Panc1 (cell line): ENCODE data around the gene RASIP1. TPM values are rescaled to one million over a fixed set of nuclear protein-coding genes. Genes with fewer than 3 reads are reported as not detected.

Source experiments
- ATAC-seq: fragments of 200-7000 bp; cut with Tn5 transposase; 2 replicates; pipeline ENCODE4 v1.9.1; 2020; ENCODE audit warnings: mild to moderate bottlenecking, moderate library complexity
- BruUV-seq: library from RNA; stranded (reverse); fragments of 400-500 nt; replicated peaks from 2 replicates; lab custom pipeline; 2021; lab: Mats Ljungman, UMichigan
- CTCF ChIA-PET: fragments of 300-600 bp; sonication (Branson Sonifier 250); formaldehyde crosslinking; loops from one replicate; lab custom pipeline; 2022; ENCODE audit warnings: antibody characterized with exemption; lab: Charles Lee
- POLR2A ChIA-PET: fragments of 300-600 bp; sonication (Branson Sonifier 250); formaldehyde crosslinking; loops from one replicate; lab custom pipeline; 2022; ENCODE audit warnings: antibody characterized with exemption; lab: Charles Lee
- DNase-seq: peaks from one replicate; pipeline ENCODE4 v3.0.0-alpha.2; 2010; ENCODE audit warnings: low read depth, low spot score
- H3K27ac ChIP-seq: 2 replicates; pipeline ENCODE4 v1.5.1; 2011; ENCODE audit warnings: mild to moderate bottlenecking, low read length, inconsistent platforms
- H3K27me3 ChIP-seq: fragments of 200-500 bp; sonication (Bioruptor generic); 2 replicates; pipeline ENCODE4 v1.6.0; 2014; ENCODE audit warnings: low read length, inconsistent platforms; ENCODE audit not compliant: control insufficient read depth, insufficient read depth
- H3K36me3 ChIP-seq: fragments of 200-500 bp; sonication (Bioruptor generic); 2 replicates; pipeline ENCODE4 v1.5.1; 2014; ENCODE audit warnings: inconsistent platforms, mild to moderate bottlenecking, low read length, moderate library complexity; ENCODE audit not compliant: control insufficient read depth, insufficient read depth
- H3K4me1 ChIP-seq: 2 replicates; pipeline ENCODE4 v1.5.1; 2011; ENCODE audit warnings: inconsistent platforms, mild to moderate bottlenecking, low read length, moderate library complexity; ENCODE audit not compliant: control insufficient read depth, insufficient read depth
- H3K4me3 ChIP-seq, 2 experiments: 2 replicates each; pipeline ENCODE4 v1.5.1; 2011 to 2012; ENCODE audit warnings: low read depth in 2 of 2, low read length in 2 of 2, mild to moderate bottlenecking in 2 of 2, inconsistent platforms in 1 of 2, moderate library complexity in 1 of 2
- H3K9me3 ChIP-seq: fragments of 200-500 bp; sonication (Bioruptor generic); 2 replicates; pipeline ENCODE4 v1.5.1; 2014; ENCODE audit warnings: low read depth, mild to moderate bottlenecking, inconsistent platforms, low read length, moderate library complexity; ENCODE audit not compliant: control insufficient read depth, insufficient read depth
- CTCF ChIP-seq: fragments of 450-650 bp; IDR thresholded peaks from 2 replicates; pipeline ENCODE4 v1.5.1; 2017; ENCODE audit warnings: mild to moderate bottlenecking
- POLR2AphosphoS5 ChIP-seq: IDR thresholded peaks from 2 replicates; pipeline ENCODE4 v1.6.1; 2012; ENCODE audit warnings: mild to moderate bottlenecking, low read depth, low read length, moderate library complexity
- REST ChIP-seq, 2 experiments: IDR thresholded peaks; 2 replicates each; pipeline ENCODE4 v1.6.1; 2011 to 2012; ENCODE audit warnings: low read depth in 2 of 2, control low read depth in 1 of 2, low read length in 1 of 2, mild to moderate bottlenecking in 1 of 2, moderate library complexity in 1 of 2; ENCODE audit not compliant: insufficient read depth in 1 of 2
- SIN3A ChIP-seq: IDR thresholded peaks from 2 replicates; pipeline ENCODE4 v1.6.1; 2012; ENCODE audit warnings: low read depth, mild to moderate bottlenecking, low read length, moderate library complexity, borderline replicate concordance; ENCODE audit not compliant: insufficient read depth
- TCF7L2 ChIP-seq: IDR thresholded peaks from 2 replicates; pipeline ENCODE4 v1.6.1; 2011; ENCODE audit warnings: mild to moderate bottlenecking, low read depth, low read length, inconsistent platforms
- in situ Hi-C: cut with HindIII; loops from 2 replicates; pipeline ENCODE4 v1.10.0; 2016; ENCODE audit warnings: low sequenced_read_pairs, low pct_unique_long_range_greater_than_20kb
- intact Hi-C: fragments of 100-400 bp; cut with micrococcal nuclease; formaldehyde crosslinking; loops from one replicate; pipeline ENCODE4 v1.10.0; 2022; ENCODE audit not compliant: unreplicated experiment
- total RNA-seq: library from RNA; stranded (reverse); gene quantifications from one replicate; pipeline ENCODE4 v1.2.1, GENCODE V29; 2021; ENCODE audit not compliant: unreplicated experiment

Gene RASIP1
- total RNA-seq, 1 experiment from 2014 or later: 0.41 TPM

DNA sequence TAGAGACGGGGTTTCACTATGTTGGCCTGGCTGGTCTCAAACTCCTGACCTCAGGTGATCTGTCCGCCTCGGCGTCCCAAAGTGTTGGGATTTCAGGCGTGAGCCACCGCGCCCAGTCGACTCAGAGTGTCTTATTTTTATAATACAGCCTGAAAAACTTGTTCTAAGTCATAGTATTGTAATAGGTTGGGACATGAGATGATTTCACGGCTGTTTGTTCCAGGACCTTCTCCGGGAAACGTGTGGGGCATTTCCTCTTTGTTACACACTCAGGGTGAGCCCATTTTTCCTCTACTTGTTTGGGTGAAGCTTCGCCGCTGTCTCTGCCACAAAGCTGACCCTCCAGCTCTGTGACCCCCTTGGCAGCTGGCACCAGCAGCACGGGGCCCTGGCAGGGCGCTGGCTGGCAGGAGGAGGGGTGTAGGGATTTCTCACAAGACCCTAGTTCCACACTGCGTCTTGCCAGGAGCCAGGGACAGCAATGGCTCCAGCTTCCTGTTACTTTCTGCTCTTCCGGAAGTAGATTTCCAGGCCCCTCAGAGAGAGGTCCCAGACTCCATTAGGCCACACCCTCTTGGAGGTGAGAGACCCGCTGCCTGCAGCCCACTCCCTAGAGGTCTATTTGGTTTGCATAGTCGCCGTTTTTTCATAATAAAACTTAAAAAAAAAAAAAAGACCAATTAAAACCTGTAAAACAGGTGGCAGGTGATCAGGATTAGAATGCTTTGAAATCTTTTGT, 30.5 kb upstream of the RASIP1 start:
- POLR2A ChIA-PET: interaction anchor here (0.7 kb wide), 1 partner anchor 56 kb away, joined by 3 read pairs; no protein-coding TSS in a partner anchor
- ATAC-seq: no peak
- in situ Hi-C loops (no loop called here), intact Hi-C loops (no loop called here)
- Histone ChIP-seq H3K36me3 (no peaks in the 10 kb centered on the region), H3K4me3 (no peak overlapping the region), H3K9me3 (no peaks in the 10 kb centered on the region), H3K4me1 (no peaks in the 10 kb centered on the region), H3K27ac (no peak overlapping the region), H3K27me3 (no peaks in the 10 kb centered on the region)
- TF ChIP-seq REST (IDR thresholded peaks at IDR 0.05; ENCODE audit: insufficient read depth in 1 of 2, low read depth in 2 of 2, low read length in 1 of 2) (no peak), CTCF (no peak), SIN3A (no peak), POLR2AphosphoS5 (no peak), TCF7L2 (no peak)
- no peak for DNase-seq
- CTCF ChIA-PET: no interaction called here
- BruUV-seq: no TSS peak

- CTCF ChIA-PET: no interaction called here
- no peak for ATAC-seq
These were observed 29.9 kb upstream of the RASIP1 start for GRCh38 chr19:48770266-48770665.

More at GRCh38 chr19:48770266-48770665, 29.9 kb upstream of the RASIP1 start:
- Histone ChIP-seq H3K27me3 (no peaks in the 10 kb centered on the region), H3K4me3 (no peak overlapping the region), H3K36me3 (no peaks in the 10 kb centered on the region), H3K9me3 (no peaks in the 10 kb centered on the region), H3K4me1 (no peaks in the 10 kb centered on the region), H3K27ac (no peak overlapping the region)
- intact Hi-C loops: no loop called here
- no TSS peak for BruUV-seq
- in situ Hi-C loops: no loop called here
- TF ChIP-seq REST (IDR thresholded peaks at IDR 0.05; ENCODE audit: insufficient read depth in 1 of 2, low read depth in 2 of 2, low read length in 1 of 2): no peak
- TF ChIP-seq TCF7L2: no peak
- TF ChIP-seq CTCF: no peak
- no peak for TF ChIP-seq POLR2AphosphoS5
- no peak for TF ChIP-seq SIN3A
- DNase-seq: no peak
- POLR2A ChIA-PET: interaction anchor here (0.7 kb wide), 1 partner anchor 55 kb away, joined by 3 read pairs; no protein-coding TSS in a partner anchor
